HCT116 (cell line): Measurements from ENCODE around the gene DENND1A.

Source experiments
- ATF3 ChIP-seq: IDR thresholded peaks from 2 replicates; pipeline ENCODE4 v1.6.1; 2012
- CEBPB ChIP-seq: IDR thresholded peaks from 2 replicates; pipeline ENCODE4 v1.6.1; 2012; ENCODE audit warnings: low read depth
- EZH2 ChIP-seq: fragments of 200-600 bp; sonication (generic); IDR thresholded peaks from 2 replicates; pipeline ENCODE4 v1.6.1; 2017; ENCODE audit warnings: antibody characterized with exemption, mixed run types
- EZH2phosphoT487 ChIP-seq: fragments of 200-600 bp; IDR thresholded peaks from 2 replicates; pipeline ENCODE4 v1.6.1; 2018; ENCODE audit warnings: antibody characterized with exemption, borderline replicate concordance
- POLR2A ChIP-seq: IDR thresholded peaks from 2 replicates; pipeline ENCODE4 v1.7.0; 2011; ENCODE audit warnings: borderline replicate concordance; ENCODE audit not compliant: insufficient read depth, insufficient read length; ENCODE audit errors: extremely low read depth
- POLR2AphosphoS5 ChIP-seq: IDR thresholded peaks from 2 replicates; pipeline ENCODE4 v1.6.1; 2011; ENCODE audit warnings: mild to moderate bottlenecking, low read depth, low read length, moderate library complexity
- RAD21 ChIP-seq: IDR thresholded peaks from 2 replicates; pipeline ENCODE4 v1.6.1; 2012; ENCODE audit warnings: low read depth, mild to moderate bottlenecking
- TCF7L2 ChIP-seq: IDR thresholded peaks from 2 replicates; pipeline ENCODE4 v1.7.0; 2011; ENCODE audit warnings: borderline replicate concordance, inconsistent platforms; ENCODE audit not compliant: insufficient read depth, insufficient read length; ENCODE audit errors: extremely low read depth
- ZNF274 ChIP-seq: fragments of 200-500 bp; sonication (Bioruptor generic); IDR thresholded peaks from 2 replicates; pipeline ENCODE4 v1.6.1; 2014; ENCODE audit warnings: mild to moderate bottlenecking, low read depth, low read length, inconsistent platforms
- TF ChIP-seq, protein P1 (sequence below), 3 experiments: fragments of 200-600 bp in 1 of 3; sonication (generic) in 1 of 3; IDR thresholded peaks in 2 of 3; conservative IDR thresholded peaks in 1 of 3; 2 replicates each; pipeline ENCODE4 v1.5.1; 2012 to 2017; ENCODE audit warnings: low read depth in 2 of 3, low read length in 2 of 3, antibody characterized with exemption in 1 of 3, borderline replicate concordance in 1 of 3, control low read depth in 1 of 3, mild to moderate bottlenecking in 1 of 3, mixed read lengths in 1 of 3, mixed run types in 1 of 3, moderate library complexity in 1 of 3; ENCODE audit not compliant: insufficient read depth in 1 of 3

GRCh38 chr9:123357743-123358059 lies 572.2 kb downstream of the DENND1A start:
- TF ChIP-seq, protein P1, sequence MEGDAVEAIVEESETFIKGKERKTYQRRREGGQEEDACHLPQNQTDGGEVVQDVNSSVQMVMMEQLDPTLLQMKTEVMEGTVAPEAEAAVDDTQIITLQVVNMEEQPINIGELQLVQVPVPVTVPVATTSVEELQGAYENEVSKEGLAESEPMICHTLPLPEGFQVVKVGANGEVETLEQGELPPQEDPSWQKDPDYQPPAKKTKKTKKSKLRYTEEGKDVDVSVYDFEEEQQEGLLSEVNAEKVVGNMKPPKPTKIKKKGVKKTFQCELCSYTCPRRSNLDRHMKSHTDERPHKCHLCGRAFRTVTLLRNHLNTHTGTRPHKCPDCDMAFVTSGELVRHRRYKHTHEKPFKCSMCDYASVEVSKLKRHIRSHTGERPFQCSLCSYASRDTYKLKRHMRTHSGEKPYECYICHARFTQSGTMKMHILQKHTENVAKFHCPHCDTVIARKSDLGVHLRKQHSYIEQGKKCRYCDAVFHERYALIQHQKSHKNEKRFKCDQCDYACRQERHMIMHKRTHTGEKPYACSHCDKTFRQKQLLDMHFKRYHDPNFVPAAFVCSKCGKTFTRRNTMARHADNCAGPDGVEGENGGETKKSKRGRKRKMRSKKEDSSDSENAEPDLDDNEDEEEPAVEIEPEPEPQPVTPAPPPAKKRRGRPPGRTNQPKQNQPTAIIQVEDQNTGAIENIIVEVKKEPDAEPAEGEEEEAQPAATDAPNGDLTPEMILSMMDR (IDR thresholded peaks at IDR 0.05 in 2 of 3, conservative IDR thresholded peaks at IDR 0.05 in 1 of 3; ENCODE audit: borderline replicate concordance in 1 of 3, insufficient read depth in 1 of 3, low read depth in 2 of 3, low read length in 2 of 3), result no peak
- TF ChIP-seq ZNF274, result no peak
- no peak for TF ChIP-seq CEBPB
- TF ChIP-seq ATF3, result no peak
- TF ChIP-seq POLR2A, result no peak
- no peak for TF ChIP-seq EZH2
- no peak for TF ChIP-seq RAD21
- TF ChIP-seq POLR2AphosphoS5, result no peak
- TF ChIP-seq TCF7L2, result no peak
- no peak for TF ChIP-seq EZH2phosphoT487
